Right lung (tissue), 5 donors: ENCODE results near the gene MGST2. TPM values are rescaled to one million over a fixed set of nuclear protein-coding genes. Genes with fewer than 3 reads are reported as not detected.
A peak's percentile ranks its signal among the peaks of the same experiment; 100 is the strongest.

Experiments used
- DNase-seq, 2 donors: peaks; one replicate each; pipeline ENCODE4 v3.0.0-alpha.2; 2013
- polyA plus RNA-seq, 5 donors: library from polyadenylated mRNA; unstranded; fragments of 120-200 nt; gene quantifications; one replicate each; pipeline versions ENCODE4 v1.2.1 to v1.2.3, GENCODE V29; 2013; ENCODE audit warnings: inconsistent platforms in 1 of 5, low replicate concordance in 1 of 5; ENCODE audit not compliant: insufficient read length in 5 of 5, insufficient read depth in 1 of 5

The MGST2 gene
- polyA plus RNA-seq, 5 donors: 42.2 to 51.5 (median 47.3) TPM

- no peak for DNase-seq
Observed at GRCh38 chr4:139668658-139669201, 3.1 kb downstream of the MGST2 start.

GRCh38 chr4:139669335-139669734 is 3.7 kb downstream of the MGST2 start:
- no peak for DNase-seq

GRCh38 chr4:139669890-139670289 is 4.3 kb downstream of the MGST2 start:
- DNase-seq: no peak

- no peak for DNase-seq
Observed at GRCh38 chr4:139670775-139671174, 5.2 kb downstream of the MGST2 start.

GRCh38 chr4:139672215-139672614 is 6.6 kb downstream of the MGST2 start:
- DNase-seq: no peak

- no peak for DNase-seq
Observed at GRCh38 chr4:139672732-139673131, 7.1 kb downstream of the MGST2 start.

GRCh38 chr4:139674875-139675550 is 9.4 kb downstream of the MGST2 start:
- no peak for DNase-seq

- DNase-seq: no peak
Observed at GRCh38 chr4:139675651-139676050, 10.0 kb downstream of the MGST2 start.

GRCh38 chr4:139676365-139676764 is 10.7 kb downstream of the MGST2 start:
- DNase-seq: no peak

GRCh38 chr4:139676913-139677585 is 11.4 kb downstream of the MGST2 start:
- DNase-seq: no peak

GRCh38 chr4:139682309-139682708 is 16.7 kb downstream of the MGST2 start:
- DNase-seq: no peak

- DNase-seq: peak; percentile 52 to 56
Observed at GRCh38 chr4:139682741-139683151, 17.1 kb downstream of the MGST2 start.

- DNase-seq: no peak
Observed at GRCh38 chr4:139684351-139684750, 18.7 kb downstream of the MGST2 start.

- no peak for DNase-seq
Observed at GRCh38 chr4:139685180-139685579, 19.6 kb downstream of the MGST2 start.

- no peak for DNase-seq
Observed at GRCh38 chr4:139686130-139686529, 20.5 kb downstream of the MGST2 start.

GRCh38 chr4:139686988-139687387 is 21.4 kb downstream of the MGST2 start:
- no peak for DNase-seq

- DNase-seq: no peak
Observed at GRCh38 chr4:139689093-139689722, 23.6 kb downstream of the MGST2 start.

- DNase-seq: no peak
Observed at GRCh38 chr4:139690419-139690818, 24.8 kb downstream of the MGST2 start.

- no peak for DNase-seq
Observed at GRCh38 chr4:139692309-139693012, 26.8 kb downstream of the MGST2 start.

- DNase-seq: no peak
Observed at GRCh38 chr4:139694522-139695107, 29.0 kb downstream of the MGST2 start.

- no peak for DNase-seq
Observed at GRCh38 chr4:139696491-139696890, 30.9 kb downstream of the MGST2 start.
